Inflammatory macrophage (primary cell): Measurements from ENCODE around the gene RYR3.

Source experiments
- DNase-seq, 2 donors: peaks; one replicate each; pipeline ENCODE4 v3.0.0-alpha.2; 2020 to 2022

Gene RYR3

DNA sequence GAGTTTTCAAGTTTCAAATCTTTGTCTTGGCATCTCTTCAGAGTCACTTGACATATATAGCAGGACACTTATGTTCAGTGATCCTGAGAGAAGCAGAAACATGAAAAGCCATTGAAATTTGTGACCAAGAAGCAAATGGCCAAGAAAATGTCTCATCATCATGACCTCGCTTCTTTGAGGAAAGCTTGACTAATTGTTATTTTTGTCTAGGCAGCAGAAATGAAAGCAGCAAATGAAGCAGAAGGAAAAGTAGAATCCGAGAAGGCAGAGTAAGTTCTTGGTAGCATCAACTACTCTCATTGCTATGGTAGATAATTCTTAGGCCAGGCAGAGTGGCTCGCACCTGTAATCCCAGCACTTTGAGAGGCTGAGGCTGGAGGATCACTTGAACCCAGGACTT, 529.8 kb downstream of the RYR3 start:
- DNase-seq, result no peak

- DNase-seq, result no peak
Observed at GRCh38 chr15:33844186-33844585, 533.4 kb downstream of the RYR3 start.

DNA sequence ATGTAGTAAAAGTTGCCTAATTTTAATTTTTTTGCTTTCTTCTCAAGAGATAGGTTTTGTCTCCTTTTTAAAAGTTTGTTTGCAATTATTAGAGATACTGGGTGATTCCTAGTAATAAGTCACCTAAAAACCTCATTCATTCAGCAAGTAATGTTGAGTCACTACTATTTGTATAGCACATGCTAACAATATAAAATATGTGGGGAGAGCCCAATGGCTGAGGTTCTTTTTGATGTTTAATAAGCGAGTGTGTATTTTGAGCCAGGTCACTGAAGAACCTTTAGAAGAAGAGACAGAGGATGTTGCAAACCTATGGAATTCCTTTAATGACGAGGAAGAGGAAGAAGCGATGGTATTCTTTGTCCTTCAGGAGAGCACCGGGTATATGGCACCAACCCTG, 533.8 kb downstream of the RYR3 start:
- no peak for DNase-seq

DNA sequence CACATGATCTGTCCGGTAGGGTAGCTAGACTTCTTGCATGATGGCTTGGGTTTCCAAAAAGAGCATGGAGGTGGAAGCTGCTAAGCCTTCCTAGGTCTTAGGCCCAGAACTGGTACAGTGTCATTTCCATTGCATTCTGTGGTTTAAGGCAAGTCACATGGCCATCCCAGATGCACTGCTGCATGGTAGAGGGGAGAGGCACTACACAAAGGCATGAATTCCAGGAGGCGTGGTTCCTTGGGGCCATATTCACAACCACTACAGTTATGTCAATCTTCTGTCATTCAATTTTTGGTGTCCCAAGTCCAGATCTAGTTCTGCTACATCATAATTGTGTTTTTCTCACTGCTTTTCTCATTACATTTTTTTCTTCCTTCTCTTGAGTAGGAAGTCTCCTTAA, 535.4 kb downstream of the RYR3 start:
- no peak for DNase-seq

GRCh38 chr15:33846862-33847261, 536.1 kb downstream of the RYR3 start:
- no peak for DNase-seq

DNA sequence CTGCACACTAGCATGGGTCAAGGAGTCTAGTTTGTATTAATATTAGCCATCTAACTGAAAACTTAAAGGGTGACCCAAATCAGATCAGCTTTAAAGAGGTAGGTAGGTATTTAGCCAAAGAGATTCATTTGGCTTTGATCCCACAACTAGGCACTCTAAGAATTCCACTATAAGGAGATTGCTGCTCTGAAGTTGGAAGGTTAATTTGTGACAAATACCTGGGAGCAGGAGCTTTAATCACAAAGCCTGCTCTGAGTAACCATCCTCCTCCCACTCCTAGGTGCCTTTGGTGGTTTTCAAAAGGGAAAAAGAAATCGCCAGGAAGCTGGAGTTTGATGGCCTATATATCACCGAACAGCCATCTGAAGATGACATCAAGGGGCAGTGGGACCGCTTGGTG, 537.2 kb downstream of the RYR3 start:
- DNase-seq, result no peak

GRCh38 chr15:33851079-33851478, 540.3 kb downstream of the RYR3 start:
- no peak for DNase-seq

DNA sequence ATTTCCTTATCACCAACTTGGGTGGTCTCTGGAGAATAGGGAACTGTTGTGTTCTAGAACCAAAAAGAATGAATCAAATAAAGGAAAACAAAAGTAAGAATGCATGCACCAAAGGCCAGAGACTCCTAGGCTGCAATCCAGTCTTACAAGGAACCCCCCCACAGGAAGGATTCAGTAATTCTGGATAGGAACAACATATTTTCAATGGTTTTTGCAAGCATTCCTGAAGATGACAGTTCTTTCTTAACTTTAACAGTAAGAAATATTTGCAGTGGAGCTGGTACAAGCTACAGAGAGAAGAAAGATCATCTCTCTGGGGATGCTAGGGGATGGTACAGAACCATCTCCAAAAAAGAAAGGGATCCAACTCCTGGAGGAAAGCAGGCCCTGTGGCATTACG, 541.3 kb downstream of the RYR3 start:
- no peak for DNase-seq

DNA sequence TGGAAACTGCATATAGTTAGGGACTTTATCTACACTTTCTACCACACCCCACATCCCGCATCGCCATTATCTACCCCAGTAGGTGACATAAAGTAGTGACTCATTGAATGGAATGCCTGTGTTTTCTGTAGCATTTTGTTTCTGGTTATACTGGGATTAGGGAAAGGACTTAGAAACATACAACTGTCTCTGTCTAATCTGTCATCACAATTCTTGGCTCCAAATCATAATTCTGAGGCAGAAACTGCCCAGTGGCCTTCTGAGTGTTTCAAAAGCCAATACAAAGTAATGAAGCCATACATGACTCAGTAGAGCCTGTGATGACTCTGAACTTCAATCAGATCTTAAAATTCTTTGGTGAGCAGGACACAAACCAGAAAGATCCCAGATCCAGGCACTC, 541.8 kb downstream of the RYR3 start:
- no peak for DNase-seq

- DNase-seq, result no peak
Observed at GRCh38 chr15:33857726-33858125, 547.0 kb downstream of the RYR3 start.

DNA sequence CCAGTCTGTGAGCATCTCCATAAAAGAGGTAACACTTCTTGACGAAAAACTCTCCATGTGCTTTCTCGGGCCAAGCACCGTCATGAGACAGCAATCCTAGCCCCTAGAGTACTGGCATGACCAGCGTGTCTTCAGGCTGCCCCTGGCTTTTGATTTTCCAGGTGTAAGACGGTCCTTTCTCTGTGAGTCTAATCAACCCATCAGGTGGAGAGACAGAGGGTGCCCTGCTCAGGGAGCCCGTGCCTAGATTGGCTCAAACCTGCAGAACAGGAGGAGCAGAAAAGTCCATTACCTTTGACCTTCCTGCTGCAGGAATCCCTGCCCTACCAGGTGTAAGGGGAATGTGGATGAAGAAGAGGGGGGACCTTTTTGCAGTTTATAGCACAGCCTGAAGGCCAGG, 548.1 kb downstream of the RYR3 start:
- no peak for DNase-seq

DNA sequence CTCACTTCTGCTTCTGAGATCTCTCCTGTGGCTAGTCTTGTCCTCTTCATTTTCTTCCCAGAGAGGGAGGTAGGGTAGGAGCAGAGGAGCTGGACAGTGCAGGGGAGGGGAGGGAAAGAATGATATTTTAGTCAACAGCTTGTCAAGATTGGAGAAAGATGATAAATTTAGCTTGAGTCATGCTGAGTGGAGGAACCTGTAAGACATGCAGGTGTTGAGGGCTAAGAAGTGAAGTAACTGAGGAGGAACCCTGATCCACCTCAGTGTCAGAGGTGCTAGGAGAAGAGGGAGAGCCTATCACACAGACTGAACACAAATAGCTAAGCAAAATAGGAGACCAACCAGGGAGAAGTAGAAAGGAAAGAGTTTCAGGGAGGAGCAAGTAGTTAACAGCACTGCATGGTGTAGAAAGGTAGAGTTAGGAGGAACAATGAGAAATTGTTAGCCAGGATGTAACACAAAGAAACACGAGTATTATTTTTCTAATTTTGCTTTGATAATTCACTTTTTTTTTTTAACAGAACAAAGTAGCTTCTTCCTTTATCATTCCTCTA, 549.3 kb downstream of the RYR3 start:
- DNase-seq, result no peak

DNA sequence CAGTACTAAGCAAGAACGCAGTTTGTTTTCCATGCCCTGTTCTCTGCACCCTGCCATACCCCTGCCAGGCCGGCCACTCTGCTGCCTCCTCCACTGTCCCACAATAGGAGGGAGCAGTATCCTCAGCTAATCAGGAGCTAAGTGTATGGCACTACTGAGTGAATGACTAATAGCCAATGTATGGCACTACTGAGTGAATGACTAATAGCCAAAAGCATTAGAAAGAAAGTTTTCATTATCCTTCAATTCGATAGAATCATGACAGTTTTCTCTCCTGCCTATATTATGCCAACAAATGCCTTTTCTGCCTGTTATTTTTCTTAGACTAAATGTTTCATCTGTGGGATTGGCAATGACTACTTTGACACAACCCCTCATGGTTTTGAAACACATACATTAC, 550.0 kb downstream of the RYR3 start:
- no peak for DNase-seq

DNA sequence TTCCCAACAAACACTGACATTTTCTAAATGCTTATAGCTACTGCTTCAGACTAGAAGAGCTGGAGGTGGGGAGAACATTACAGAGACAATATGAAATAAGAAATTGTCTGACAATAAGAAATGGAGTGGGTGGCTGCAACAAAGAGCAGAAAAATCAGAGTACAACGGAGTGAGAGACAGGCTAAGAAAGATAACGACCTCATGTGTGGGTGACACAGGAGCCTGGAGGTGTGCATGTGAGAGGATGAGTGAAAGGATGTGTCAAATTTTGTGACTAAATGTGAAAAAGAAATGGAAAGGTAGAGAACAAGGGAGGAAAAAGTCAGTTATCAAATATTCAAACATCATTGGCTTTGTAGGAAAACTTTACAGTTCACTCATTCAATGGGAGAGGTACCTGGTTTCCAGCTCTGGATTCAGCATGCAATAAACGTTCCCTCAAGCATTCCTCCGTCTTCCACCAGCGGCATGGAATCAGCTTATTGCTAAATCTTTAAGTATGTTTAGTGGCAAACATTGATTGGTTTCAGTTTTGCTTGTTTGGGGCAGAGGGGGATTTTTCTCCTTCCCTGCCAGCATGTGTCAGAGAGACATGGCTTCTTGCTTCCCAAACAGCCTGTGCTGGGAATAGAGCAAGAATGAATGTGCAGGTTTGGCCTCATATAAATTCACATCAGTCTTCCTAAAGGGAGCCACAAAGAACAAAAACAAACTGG, 553.8 kb downstream of the RYR3 start:
- DNase-seq, result no peak

DNA sequence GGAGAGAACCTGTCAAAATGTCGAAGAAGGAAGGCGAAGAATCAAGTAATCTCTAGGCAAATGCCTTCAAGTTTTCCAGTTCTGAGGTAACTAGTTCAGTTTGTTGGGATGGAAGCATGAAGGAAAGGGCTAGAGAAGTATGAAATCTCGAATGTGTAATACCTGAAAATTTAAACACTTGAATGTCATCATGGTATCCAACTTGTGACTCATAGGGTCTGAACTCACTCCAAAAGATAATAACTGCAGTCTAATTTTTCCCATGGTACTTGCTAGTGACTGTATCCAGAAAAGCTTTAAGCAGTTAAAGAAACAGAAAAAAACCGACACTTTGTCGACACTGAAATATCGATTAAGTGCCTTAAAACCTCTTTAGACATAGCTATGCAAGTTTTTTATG, 554.6 kb downstream of the RYR3 start:
- no peak for DNase-seq

DNA sequence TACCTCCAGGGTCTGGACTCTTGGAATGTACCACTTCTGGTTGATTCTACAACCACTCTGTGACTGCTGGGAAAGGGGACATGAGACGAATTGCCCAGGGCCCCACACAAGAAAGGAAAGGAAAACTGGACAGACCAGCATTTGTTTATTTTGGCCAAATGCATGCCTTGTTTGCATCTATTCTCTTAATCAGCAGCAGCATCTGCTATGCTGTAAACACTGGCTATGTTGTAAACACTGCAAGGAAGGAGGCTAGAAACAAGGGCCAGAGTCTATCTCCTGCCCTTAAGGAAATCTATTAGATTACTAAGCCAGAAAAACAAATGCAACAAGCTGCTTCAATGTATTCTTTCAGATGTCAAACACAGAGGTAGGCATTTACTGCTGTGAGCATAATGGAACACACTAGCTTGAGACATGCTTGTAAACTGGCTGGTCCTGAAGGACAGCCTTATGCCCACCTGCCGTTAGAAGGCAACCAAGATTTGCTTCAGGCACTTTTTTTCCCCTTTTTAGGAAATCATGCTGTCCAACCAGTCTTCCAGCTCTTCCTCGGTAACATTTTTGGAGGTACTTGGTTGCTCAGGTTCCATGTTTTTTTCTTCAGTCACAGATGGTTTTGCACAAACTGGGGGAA, 555.5 kb downstream of the RYR3 start:
- DNase-seq, result no peak

DNA sequence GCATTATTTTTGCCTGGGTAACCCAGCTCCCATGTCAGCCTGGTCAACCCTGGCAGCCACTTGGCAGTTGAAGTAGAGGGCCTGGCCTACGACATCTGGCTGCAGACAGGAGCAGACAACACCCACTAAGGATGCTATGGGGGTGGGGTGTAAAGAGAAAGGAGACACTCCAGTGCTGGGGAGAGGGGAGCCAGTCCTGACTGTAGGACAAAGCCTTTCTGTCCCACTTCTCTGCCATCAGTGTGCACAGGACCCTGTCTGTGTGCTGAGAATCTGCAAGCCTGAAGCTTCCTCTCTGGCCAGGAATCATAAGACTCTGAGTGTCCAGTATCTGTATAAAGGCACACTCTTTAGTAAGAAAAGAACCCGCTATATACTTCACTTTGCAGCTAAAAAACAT, 561.2 kb downstream of the RYR3 start:
- no peak for DNase-seq

DNA sequence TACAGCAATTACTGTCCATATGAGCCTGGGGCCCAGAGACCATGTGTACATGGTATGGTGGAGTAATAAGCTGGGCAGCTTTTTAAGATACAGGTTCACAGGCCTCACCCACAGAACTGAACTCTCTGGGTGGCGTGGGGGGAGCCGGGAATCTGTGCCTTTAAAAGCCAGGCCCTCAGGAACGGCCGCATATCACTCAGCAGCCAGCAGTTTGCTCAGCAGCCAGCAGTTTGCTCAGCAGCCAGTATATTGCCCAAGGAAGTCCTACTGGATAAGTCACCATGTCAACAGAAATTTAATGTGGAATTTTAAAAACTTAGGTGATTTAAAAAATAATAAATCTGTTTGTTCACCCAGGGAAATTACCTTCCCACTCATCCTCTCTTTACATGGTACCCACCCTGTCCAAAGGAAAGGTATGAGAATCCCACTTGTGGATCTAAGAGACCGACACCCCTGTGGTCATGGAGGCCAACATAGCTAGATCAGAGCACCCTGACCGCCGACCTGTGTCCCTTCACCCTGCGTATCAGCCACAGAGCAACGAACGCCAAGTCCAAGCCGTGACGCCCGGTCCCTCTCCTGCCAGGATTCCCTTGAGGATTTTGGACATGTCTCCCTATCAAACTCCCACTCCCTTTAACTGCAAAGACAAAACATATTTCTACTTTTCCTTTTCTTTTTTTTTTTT, 561.8 kb downstream of the RYR3 start:
- no peak for DNase-seq

DNA sequence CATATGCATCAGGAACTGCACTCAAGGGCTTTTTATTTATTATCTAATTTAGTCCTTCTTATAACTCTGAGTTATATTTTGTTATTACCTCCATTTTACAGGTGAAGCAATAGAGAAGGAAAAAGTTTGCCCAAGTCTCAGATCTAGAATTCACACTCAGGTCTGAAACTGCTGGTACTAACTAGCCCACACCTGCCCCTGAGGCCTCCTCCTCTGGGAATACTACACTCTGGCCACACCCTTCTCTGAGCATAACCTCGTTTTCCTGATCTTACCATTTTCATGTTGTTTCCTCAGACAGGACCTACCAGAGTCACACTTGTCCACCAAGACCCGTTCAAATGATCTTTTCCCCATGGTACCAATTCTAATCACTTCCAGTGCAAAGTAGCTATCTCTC, 563.4 kb downstream of the RYR3 start:
- DNase-seq, result no peak

- DNase-seq, result no peak
Observed at GRCh38 chr15:33882921-33883320, 572.2 kb downstream of the RYR3 start.

GRCh38 chr15:33888176-33888575, 577.4 kb downstream of the RYR3 start:
- DNase-seq, result no peak

GRCh38 chr15:33894193-33894592, 583.4 kb downstream of the RYR3 start:
- no peak for DNase-seq

GRCh38 chr15:33902043-33902442, 591.3 kb downstream of the RYR3 start:
- DNase-seq, result no peak

DNA sequence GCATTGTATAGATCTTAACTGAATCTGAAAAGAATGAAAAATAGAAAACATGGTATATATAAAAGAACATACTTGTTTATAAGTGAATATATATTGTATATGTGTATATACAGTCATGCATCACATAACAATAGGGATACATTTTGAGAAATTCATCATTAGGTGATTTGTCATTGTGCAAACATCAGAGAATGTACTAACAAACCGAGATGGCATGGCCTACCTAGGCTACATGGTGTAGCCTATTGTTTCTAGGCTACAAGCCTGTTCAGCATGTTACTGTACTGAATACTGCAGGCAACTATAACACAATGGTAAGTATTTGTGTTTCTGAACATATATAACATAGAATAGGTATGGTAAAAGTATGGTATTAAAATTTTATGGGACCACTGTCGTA, 592.9 kb downstream of the RYR3 start:
- no peak for DNase-seq
